Measurements from ENCODE around the gene GUK1.

GRCh38 chr1:228149406-228150119, 9.5 kb downstream of the GUK1 start, which contains the start of gene GJC2:
- TF ChIP-seq CTCF (conservative IDR thresholded peaks at IDR 0.05; ENCODE audit: low read depth, low read length) (no peak), EZH2phosphoT487 (IDR thresholded peaks at IDR 0.05; ENCODE audit: borderline replicate concordance, low read length) (no peak)

Data from PC-3 (cell line).